HG03064 (cell line): ENCODE data around the gene MCUR1.
"Not testable (repeated sequence)": the region's sequence is repeated elsewhere in the genome, so short reads cannot be mapped to it uniquely, and the experiment has no call there.

Experiments used
- ATAC-seq: cut with Tn5 transposase; IDR thresholded peaks from one replicate; pipeline ENCODE4 v1.9.1; 2021; ENCODE audit warnings: low read depth; ENCODE audit not compliant: unreplicated experiment

MCUR1 gene

GRCh38 chr6:13780162-13780561, 34.2 kb downstream of the MCUR1 start:
- ATAC-seq: not testable (repeated sequence)

DNA sequence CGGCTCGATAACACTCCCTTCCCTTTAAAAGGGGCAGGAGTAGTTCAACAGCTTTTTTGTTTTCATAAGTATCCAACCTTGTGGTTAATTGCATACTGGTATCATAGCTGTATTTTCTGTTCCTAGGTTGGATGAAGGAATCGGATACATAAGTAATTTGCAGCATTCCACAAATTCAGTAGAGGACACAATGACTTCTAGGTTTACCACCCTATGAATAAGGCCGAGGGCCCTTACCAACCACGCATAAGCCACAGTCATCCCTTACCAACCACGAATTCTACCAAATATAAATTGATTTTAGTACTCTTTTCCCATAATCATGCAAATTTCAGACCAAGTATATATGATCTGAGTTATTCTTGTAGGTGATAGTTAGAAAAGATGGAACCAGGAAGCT, 36.3 kb downstream of the MCUR1 start:
- no peak for ATAC-seq

DNA sequence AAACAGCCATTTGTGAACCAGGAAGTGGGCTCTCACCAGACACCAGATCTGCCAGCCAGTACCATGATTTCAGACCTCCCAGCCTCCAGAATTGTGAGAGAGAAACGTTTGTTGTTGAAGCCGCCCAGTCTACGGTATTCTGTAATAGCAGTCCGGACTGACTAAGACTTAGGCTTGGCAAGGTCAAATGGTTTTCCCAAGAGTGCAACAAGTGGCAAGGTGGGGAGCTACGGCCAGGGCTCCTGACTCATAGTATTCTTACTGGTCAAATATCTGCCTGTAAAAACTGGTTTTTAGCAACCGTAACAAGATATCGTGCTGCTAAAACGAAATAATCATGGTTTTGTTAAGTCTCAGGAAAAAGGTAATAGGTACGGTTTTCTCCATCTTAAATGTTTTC, 37.8 kb downstream of the MCUR1 start:
- no peak for ATAC-seq

DNA sequence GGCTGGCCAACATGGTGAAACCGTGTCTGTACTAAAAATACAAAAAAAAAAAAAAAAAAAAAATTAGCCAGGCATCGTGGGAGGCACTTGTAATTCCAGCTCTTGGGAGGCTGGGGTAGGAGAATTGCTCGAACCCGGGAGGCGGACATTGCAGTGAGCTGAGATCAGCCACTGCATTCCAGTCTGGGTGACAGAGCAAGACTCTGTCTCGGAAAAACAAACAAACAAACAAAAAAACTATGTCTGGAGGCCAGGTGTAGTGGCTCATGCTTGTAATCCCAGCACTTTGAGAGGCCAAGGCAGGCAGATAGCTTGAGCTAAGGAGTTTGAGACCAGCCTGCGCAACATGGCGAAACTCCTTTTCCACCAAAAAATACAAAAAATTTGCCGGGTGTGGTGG, 38.9 kb downstream of the MCUR1 start:
- not testable (repeated sequence) for ATAC-seq

GRCh38 chr6:13772358-13773030, 41.9 kb downstream of the MCUR1 start:
- not testable (repeated sequence) for ATAC-seq

DNA sequence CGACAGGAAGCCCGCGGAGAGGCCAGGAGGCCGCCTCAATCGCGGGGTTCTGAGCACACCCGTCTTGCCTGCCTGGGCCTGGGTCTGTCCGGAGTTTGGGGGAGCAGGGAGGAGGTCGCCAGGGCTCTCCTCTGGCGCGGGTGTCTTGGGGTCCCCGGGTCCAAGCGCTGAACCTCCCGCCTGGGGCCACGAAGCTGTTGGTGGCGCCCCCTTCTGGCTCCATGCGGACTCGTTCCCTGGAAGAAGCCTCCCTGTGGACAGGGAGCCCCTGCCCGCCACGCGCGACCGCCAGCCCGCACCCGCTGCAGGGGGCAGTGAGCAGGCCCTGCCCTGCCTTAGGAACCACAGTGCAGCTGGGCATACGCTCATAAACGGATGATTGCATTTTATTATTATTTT, 44.7 kb downstream of the MCUR1 start:
- ATAC-seq: no peak

DNA sequence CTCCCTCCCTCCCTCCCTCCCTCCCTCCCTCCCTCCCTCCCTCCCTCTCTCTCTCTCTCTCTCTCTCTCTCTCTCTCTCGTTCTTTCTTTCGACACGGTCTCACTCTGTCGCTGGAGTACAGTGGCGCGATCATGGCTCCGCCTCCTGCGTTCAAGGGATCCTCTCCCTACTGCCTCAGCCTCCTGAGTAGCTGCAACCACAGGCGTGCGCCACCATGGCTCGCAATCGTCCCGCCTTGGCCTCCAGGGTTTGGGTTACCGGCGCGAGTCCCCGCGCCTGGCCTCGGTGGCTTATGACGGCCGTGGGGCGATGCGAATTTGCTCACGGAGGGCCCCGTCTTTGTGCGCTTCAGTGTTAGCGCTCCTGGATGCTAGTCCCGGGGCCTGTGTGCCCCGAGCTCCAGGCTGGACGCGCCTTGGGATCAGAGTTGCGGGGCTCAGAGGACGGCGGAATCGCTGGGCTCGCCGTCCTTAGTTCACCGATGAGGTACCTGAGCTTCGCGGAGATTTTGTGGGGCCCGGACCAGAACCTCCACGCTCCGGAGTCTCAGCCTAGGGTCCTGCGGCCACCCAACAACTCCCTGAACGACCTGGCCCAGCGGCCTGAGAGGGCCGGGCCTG, 45.2 kb downstream of the MCUR1 start:
- ATAC-seq: no peak

- ATAC-seq: no peak
Measured at GRCh38 chr6:13767121-13767808, 47.1 kb downstream of the MCUR1 start.

DNA sequence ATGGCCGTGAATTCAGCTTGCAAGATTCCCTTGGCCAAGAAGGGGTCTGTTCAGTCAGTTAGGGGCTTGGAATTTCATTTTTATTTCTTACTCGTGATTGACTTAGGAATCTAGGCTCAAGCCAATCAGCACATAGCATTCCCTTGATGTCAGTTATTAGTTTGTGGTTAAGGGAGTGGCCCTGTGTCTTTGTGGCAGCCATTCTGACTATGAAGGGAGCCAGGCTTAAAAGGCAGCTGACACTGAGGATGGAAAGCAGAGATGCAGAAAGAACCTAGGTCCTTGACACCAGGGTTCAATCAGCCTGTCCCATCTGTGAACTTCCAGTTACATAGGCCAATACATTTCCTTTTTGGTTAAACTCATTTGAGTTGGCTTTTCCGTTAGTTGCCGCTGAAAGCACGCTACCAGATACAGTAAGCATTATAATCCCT, 48.1 kb downstream of the MCUR1 start:
- ATAC-seq: no peak

GRCh38 chr6:13765570-13765969, 48.8 kb downstream of the MCUR1 start:
- no peak for ATAC-seq

- ATAC-seq: no peak
Measured at GRCh38 chr6:13764996-13765395, 49.4 kb downstream of the MCUR1 start.

GRCh38 chr6:13763740-13764381, 50.5 kb downstream of the MCUR1 start:
- no peak for ATAC-seq

DNA sequence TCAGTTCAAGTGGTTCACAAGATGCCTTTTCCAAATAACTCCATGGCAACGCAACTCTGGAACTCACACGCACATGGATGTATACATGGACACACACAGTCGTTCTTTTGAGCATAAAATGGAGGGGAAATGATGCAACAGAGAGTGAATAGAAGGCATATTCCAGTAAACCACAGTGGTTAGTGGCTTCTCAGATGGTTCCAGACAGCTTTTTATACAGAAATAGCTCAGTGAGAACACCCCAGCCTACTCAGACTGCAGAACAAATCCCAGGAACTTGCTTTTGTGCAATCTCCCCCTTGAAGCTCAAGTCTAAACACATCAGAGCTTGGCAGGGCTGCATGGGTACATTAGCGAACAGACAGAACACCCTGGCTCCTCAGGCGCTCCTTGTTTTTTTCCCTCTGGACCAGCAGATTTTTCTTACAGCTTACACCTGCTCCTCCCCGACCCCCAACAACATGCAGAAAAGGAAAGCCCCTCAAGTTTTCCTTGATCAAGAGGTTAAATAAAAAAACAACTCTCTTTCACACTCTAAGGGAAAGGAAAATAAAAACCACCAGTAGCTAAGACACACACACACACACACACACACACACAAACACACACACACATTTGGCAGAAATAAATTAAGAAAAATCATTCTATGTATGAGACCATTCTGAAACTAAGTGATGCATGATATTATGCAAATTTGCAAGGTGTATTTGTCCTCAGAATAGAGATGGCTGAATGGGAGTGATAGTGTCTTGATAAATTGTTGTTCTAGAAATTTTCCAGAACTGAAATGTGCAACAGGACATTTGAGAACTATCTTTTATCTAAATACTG, 51.5 kb downstream of the MCUR1 start:
- ATAC-seq: no peak

- no peak for ATAC-seq
Measured at GRCh38 chr6:13761361-13762036, 52.9 kb downstream of the MCUR1 start.

- ATAC-seq: no peak
Measured at GRCh38 chr6:13760307-13761304, 53.8 kb downstream of the MCUR1 start.

DNA sequence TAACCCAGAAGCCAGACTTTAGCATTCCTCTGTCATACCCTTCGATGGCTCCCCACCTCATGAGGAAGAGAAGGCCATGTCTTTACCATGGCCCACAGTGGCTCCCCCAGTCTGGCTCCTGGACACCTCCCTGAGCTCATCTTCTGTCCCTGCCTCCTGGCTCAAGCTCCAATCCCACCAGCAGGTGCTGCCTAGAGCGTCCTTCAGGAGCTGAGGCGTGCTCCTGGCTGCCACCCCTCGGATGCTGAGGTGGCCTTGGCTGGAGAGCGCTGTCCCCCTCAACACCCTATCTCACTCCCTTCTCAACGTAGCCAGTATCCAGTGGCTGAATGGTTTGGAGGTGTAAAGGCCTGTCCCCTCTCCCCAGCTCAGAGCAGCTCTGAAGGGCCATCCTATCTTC, 55.3 kb downstream of the MCUR1 start:
- no peak for ATAC-seq

- no peak for ATAC-seq
Measured at GRCh38 chr6:13754644-13755043, 59.7 kb downstream of the MCUR1 start.

- ATAC-seq: no peak
Measured at GRCh38 chr6:13743736-13744127, 70.6 kb downstream of the MCUR1 start.
